Esophagus mucosa (tissue), 1 donor: ENCODE data around the gene EML6. TPM values are rescaled to one million over a fixed set of nuclear protein-coding genes. Genes with fewer than 3 reads are reported as not detected.

ENCODE experiments used
- ATAC-seq: fragments of 200-7000 bp; cut with Tn5 transposase; one replicate; pipeline ENCODE4 v1.9.1; 2020
- total RNA-seq: library from RNA; stranded (reverse); gene quantifications from one replicate; pipeline ENCODE4 v1.2.4, GENCODE V29; 2023
- donor health status: DM: yes; HTN: yes; CAD: no.

Gene EML6
- total RNA-seq, 1 donor from 2014 or later: 5.2 TPM

DNA sequence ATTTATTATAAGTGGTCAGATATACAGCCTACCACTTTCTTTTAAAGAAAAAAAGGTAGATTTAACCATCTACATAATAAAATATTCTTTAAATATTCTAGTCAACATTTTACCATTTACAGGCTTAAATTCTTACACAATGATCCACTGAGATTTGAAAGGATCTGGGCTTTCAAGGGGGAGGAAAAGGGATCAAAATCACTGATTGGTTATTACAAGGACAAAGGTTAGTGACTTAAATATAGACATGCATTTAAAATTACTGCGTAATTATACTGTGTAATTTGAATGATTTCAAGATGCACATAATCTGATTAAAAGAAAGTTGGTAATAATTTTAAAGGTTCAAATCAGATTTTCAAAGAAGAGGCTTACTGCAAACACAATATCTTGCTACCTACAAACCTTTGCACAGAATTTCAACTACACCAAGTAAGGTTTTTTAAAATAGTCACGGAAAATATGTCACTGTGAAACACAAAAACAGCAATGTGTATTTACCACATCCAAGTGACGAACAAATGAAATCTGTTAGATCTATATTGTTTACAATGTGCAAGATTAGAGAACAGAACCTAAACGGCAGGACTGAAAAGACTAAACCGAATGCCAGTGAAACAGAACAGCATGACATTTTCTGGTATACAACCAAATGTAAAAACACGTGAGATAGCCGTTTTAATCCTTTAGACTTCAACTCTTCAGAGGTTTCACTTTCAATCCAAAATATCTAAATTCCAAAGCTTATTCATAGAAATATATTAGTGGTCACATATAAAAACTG, 286.0 kb downstream of the EML6 start:
- ATAC-seq: no peak

DNA sequence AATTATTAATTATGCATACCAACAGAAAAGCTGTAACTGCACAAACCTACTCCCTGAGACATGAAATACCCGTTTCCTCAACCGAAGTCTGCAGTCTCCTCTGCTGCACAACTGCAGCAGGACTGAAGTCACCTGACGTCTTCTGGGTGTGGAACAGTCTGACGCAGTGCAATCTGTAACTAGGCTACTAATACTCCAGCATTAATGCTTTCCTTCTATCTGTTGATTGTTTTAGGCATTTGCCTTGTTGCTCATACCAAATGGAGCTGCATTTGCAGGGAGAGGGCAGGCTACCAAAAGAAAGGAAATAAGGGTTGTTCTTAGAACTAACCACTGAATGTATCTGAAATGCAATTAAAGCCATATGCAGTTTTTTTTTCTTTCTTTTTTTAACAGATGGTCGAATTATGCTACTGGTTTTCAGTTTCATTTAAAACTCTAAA, 286.7 kb downstream of the EML6 start:
- ATAC-seq: peak; percentile 98

DNA sequence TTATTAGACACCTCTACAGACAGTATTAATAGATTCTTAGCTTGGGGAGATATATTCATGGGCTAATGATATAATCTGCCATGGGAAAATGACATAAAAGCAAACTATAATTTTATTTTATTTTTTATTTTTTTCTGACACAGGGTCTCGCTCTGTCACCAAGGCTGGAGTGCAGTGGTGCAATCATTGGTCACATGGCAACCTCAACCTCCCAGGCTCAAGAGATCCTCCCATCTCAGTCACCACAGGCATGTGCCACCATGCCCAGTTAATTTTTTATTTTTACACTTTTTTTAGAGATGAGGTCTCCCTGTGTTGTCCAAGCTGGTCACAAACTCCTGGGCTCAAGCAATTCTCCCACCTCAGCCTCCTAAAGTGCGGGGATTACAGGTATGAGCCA, 287.5 kb downstream of the EML6 start:
- ATAC-seq: peak; percentile 58

DNA sequence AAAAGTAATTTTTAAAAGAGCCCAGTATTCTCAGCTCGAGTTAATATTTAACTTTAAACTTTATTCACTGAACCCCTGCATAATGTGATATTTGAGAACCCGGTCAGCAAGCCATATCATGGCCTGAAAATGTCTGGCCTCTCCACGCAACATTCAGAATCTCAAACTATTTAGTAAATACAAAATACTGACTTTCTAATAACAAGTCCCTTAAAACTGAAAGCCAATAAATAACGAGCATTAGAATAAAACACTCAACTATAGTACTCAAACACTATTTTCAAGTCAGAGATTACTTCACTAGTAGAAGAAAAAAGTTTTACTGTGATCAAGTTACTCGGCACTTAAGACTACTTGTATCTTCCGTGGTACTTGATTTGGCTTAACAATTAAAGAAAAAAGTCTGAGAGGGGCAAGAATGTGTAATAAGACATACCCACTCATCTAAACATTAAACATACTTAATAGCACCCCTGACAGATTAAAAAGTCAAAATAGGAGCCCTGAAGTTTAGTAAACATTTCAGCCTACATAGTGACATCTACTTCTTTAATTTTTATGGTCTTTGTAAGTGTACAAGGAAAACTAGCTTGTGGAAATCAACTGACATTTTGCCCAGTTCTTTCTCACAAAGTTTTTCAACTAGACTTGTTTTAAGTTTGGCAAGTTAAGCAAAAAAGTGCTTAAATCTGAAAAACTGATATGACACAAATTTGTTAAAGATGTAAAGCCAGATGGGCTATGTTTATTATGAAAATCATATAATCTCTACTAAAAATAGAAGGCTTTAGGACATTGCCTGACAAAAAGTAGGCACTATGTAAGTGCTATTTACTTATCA, 288.6 kb downstream of the EML6 start:
- no peak for ATAC-seq

DNA sequence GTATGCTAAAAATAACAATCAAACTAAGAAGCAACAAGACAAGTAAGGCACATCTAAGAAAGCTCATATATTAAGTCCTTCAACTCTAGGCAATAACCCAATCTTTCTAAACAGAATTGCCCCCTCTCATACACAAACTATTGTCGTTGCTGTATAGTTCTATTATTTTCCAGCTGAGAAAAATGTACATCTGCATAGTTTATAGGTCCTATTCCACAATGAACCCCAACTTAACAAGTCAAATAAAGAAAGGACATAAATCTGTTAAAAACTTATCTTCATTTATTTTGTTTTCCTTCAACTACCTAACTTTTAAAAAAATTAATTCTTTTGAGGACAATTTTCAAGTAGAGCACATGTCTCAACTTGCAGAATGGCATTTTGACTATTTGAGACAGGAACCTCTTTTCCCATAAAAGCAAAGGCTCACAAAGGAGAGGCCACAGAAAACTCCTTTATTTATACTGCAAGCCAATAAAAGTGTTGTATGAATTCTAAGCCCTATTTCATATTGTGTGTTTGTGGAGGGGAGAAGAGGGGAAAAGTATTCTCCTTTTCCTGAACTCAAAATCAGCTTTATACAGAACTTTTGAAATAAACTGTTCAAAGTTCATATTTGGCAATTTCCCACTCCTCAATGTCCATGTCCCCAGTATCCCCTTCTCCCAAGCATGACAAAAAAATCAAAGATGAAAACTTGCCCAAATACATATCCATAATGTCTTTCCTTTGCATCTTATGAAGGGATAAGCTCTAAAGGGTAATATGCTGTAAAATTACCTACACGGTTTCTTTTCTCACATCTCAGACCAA, 289.4 kb downstream of the EML6 start:
- no peak for ATAC-seq

DNA sequence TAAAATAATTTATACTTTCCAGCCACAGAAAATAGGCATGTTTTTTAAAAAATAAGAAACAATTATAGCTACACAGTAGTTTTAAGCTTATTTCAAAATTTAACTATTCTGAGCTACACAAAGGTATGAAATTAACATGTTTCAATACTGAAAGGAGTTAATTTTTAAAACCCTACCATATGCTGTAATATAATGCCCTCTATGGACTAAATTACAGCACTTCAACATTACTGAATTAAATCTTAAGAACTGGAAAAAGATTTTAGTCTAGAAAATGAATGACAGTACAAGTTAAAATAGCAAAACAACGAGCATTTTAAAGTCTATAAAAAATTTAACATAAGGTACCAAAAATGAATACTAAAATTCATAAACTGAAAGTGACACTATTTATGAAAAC, 290.5 kb downstream of the EML6 start:
- no peak for ATAC-seq

DNA sequence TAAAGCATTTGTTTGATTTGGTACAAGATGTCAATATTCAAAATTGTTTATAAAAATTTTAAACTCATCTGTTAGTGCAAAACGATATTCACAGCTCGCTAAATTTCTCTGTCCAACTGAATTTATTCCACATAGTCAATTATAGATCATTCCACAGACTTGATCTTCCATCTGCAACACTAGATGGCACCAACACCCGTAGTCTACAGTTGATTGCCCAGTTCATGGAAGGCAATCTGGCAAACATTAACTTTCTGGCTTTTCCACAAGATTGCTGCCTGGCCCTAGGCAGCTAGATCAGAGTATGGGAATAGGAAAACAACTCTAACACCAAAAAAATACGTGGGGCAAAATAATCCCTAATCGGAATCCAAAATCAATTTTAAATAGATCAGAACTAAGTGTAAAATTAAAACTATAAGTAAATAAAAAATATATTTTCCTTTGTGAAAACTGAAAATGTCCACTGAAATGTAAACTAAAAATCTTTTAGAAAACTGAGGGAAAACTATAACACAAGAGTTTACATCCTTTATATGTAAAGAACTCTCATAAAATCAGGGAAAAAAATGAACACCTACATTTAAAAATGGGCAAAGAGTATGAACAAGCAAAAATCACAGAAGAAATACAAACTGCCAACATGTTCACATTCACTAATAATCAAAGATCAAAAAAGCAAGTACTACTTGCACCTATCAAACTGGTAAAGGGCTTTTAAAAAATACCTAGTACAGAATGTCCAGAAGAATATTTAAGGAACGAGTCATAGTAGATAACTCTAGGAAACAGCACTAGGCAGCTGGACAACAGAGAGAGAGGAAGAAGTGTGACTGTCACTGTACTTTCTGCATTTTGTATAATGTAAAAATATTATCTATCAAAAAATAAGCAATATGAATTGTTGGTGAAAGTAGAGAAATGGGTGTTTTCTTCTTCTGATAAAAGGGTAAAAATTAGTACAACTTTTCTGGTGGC, 291.8 kb downstream of the EML6 start:
- peak; percentile 60 for ATAC-seq

DNA sequence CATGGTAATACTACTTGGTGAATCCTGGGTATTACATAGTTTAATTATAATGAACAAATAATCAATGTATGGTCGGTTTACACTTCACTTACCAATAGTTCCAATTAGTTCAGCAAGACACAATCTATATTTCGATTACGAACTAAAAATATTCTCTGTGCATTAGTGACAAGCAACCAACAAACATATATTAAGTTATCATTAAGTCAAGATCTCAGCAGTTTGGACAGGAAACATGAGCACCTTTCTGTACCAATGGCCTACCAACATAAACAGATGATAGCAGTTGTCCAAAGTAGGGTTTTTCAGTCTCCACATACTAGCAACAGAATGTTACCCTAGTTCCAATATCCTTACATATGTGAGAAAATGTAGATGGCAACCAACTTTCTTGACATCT, 294.0 kb downstream of the EML6 start:
- ATAC-seq: no peak

DNA sequence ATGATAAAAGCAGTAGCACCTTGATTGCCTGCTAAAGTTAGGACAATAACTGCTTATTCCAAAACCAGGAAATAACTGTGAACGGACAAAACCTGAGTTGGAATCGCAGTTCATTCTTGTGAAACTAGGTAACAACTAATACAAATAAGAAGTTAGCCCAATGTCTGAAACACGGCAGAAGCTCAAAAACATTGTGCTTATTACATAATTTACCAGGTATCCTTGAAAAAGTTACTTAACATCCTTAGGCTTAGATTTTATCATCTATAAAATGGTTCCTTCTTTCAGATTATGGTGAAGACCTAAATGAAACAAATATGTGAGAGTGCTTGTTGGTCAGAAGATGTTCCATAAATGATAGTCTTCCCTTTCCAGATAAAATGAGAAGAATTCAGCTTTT, 294.4 kb downstream of the EML6 start:
- no peak for ATAC-seq

DNA sequence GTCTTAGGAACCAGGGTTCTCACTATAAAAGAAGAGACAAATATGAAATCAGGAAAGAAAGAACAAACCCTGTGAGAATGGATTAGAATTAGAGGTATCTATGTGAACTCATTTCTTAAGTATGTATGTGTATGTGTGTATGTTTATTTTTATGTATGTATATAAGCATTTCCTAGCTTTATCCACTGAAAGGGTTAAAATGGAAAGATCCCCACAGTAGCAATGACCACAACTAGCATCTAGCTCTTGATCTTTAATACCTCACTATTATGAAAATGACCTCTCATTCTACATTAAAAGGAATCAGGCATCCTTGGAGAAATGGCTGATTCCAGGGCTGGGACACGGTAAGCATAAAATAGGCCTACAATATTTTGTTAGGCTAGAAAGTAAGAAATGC, 295.2 kb downstream of the EML6 start:
- no peak for ATAC-seq

DNA sequence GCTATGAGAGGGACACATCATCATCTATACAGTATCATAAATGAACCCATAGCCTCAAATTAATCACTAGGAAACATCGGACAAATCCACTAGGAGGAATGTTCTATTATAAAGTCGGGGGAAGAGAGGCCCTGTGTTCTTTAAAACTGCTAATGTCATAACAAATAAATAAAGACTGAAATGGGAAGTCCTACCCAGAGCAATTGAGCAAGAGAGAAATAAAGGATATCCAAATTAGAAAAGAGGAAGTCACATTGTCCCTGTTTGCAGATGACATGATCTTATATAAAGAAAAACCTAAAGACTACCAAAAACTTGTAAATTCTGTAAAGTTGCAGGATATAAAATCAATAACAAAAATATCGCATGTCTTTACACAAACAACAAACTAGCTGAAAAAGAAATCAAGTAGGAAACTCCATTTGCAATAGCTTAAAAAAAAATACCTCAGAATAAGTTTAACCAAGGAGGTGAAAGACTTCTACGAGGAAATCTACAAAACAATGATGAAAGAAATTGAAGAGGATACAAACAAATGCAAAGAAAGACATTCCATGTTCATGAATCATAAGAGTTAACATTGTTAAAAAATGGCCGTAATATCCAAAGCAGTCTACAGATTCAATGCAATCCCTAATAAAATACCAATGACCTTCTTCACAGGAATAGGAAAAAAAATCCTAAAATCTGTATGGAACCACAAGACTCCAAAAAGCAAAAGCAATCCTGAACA, 296.2 kb downstream of the EML6 start:
- no peak for ATAC-seq
